NCI-H748 (cell line): ENCODE data around the gene IFNK.

Experiments used
- DNase-seq: peaks from one replicate; lab custom pipeline; 2025; ENCODE audit not compliant: unreplicated experiment; lab: John Stamatoyannopoulos, UW

Gene IFNK

DNA sequence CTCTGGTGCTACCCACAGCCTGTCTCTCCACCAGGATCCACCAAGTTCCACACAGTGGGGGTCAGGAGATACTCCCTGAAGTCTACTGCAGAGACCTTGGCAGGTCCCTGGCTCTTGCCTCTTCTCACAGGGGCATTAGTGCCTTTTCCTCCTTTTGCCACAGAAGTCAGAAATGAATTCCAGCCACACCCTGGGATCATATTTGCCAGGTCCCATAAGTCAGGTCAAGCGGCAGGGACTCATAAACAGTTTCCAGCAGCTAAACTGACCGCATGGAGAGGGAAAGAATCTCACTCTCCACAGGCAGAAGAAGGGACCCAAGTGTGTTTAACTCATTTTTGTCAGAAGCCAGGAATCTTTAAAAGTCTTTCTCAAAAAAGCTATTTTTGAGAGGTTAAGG, 13.3 kb upstream of the IFNK start:
- no peak for DNase-seq

GRCh38 chr9:27511771-27512170, 12.3 kb upstream of the IFNK start:
- no peak for DNase-seq

GRCh38 chr9:27514551-27514950, 9.5 kb upstream of the IFNK start:
- no peak for DNase-seq

- DNase-seq = no peak
Measured at GRCh38 chr9:27518006-27518405, 6.1 kb upstream of the IFNK start.

GRCh38 chr9:27518809-27519208, 5.3 kb upstream of the IFNK start:
- DNase-seq = no peak

DNA sequence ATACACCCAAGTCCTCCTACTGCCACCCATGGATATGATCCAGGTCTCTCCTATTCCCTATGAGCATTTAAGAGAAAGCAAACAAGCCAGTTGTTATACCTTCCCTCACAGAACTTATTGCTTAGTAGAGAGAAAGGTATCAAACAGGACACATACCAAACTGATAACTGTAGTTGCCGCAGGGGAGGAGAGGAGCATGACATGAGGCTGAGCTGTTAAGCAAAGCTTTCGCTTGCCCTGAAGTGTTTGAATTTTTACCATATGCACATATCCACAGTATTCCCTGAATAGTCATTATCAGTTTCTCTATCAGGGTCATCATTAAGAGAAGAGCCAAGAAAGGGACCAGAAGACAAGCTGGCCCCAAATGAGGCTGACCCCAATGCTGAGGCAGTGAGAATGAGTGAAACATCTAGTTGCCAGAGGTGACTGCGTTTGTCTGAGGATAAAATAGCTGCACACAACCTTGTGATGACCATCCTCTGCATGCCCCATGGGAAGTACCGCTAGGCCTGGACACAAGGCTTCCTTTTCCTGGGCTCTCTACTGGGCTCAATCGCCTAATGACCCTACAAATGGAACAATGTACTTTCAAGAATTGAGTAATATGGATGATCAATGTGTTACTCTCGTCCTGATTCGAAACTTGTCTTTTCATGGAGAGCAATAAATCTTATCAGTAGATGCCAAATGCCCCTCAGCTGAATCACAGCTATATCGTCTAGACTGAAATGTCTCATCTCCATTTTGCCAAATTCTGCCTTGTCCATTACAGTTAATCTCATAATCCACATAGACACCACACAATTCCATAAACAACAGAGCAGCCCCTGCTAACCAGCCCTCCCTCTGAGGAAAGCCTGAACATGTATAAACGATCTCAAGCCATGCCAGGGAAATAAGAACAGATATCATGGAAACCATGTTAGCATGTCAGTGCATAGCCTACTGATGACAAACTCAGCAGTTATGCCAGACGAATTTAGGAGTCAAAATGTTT, 4.3 kb upstream of the IFNK start:
- no peak for DNase-seq

DNA sequence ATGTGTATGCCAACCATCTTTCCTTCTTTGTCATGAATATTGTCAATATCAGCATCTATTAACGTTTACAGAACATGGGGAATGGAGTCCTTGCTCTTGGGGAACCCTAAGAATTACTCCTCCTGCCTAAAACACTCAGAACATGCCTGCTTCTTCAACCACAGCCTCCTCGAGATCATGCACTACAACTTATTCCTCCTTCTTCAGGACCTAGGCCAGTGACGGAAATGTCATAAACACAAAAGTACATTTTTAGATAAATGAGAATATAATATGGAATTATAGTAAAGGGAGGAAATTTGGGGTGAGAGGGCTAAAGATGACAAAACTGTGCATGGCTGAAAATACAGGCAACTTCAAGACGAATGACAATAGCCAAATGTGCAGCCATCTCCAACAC, 3.1 kb upstream of the IFNK start:
- no peak for DNase-seq

DNA sequence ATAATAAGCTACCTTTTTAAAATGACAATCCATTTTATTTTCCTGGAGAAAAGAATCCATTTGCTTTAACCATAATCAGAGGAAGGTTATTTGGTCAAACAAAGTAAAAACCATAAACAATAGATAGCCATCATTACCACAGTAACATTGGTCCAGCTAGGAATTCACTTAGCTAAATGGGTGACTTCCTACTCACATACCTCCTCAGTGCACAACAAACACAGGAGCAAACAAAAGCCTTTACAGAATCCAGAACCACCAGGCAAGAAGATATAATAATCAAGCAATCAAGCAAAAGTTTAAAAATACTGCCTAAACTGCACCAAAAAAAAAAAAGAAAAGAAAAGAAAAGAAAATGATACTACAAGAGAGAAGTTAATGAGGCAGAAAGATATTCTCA, 949 bp upstream of the IFNK start:
- DNase-seq = no peak

- DNase-seq = no peak
Measured at GRCh38 chr9:27527702-27528075, 3.6 kb downstream of the IFNK start.

GRCh38 chr9:27528076-27528885, 4.2 kb downstream of the IFNK start:
- no peak for DNase-seq

- DNase-seq = peak; percentile 59
Measured at GRCh38 chr9:27528886-27529315, 4.8 kb downstream of the IFNK start.

DNA sequence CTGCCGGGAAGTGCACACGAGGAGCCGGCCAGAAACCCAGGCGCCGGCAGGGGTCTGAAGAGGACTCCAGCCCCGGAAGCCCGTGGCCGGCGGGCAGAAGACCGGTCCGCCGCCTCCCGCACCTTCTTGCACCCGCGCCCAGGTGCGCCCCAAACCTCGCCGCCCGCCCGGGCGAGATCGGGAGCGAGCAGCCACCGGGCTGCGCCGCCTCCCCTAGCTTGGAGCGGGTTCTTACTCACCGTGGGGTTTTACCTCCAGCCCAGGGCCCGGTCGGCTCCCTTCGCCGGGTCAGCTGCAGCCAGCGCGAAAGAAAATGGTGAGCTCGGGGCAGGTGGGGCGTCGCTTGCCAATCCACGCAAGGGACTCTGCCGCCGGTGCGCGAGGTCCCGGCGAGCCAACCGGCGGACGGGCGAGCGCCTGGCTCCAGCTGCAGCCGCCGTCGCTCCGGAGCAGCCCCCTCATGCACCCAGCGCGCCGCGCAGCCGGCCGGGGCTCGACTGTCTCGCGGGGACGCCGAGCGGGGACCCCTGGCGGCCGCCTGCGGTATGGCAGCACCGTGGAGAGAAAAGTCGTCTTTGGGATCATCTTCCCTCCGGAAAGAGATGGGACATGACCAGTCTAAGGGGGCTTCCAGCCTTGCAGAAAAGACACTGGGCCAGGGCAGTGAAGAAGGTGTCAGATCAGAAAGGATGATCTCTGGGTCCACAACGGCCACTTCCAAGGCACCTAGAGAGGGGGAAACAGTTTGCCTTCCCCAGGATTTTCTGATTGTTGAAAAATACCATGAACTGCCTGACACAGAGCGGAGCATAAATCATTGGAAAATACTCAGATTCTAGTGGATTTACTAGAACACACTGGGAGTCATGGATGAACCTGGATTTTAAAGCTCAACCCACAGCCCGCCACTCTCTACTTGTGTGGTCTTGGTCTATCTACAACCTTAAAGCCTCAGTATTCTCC, 5.5 kb downstream of the IFNK start, which contains the start of gene MOB3B:
TSS of gene MOB3B (minus strand) at position 499 of the 963 bp plus-strand sequence. CDS start 74,264 bp downstream, outside the sequence.
- peak; percentile 87 for DNase-seq

GRCh38 chr9:27530915-27531755, 7.0 kb downstream of the IFNK start:
- peak; percentile 17 for DNase-seq

- no peak for DNase-seq
Measured at GRCh38 chr9:27532046-27532445, 8.0 kb downstream of the IFNK start.

DNA sequence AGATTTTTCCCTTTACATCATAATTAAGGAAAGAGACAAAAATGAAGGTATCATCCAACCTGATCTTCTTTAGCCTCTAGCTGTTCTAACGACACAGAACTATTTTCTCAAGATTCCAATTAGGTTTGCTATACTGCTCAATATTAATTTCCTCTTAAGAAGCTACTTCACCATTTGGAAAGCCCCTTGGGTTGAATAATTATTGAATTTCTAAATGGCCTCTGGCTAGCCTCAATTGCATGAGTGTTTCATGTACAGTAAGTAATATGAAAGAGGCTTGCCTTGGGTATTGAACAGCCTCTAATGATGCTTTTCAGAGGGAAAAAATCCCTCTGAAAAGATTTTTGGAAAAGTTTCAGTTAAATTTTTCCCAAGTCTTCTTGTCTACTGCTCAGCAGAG, 9.2 kb downstream of the IFNK start:
- no peak for DNase-seq

DNA sequence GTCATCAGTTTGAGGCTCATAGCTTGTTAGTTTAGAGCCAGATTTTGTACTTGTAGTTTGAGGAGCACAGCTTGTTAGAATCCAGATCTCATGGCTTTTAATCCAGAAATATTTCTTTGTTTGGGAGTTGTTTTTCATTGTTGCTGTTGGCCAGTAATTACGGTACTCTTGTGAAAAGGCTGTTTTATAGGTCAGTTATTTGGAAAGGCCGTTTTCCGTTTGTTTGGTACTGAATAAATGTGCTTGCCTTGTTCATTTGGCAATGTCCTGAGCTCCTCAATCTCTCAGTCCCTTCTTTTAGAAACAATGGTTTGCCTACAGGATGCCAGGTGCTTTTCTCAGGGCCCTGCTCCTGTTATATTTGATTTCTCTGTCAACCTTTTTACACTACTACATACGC, 10.0 kb downstream of the IFNK start:
- no peak for DNase-seq

GRCh38 chr9:27534658-27535209, 10.6 kb downstream of the IFNK start:
- no peak for DNase-seq

GRCh38 chr9:27535701-27536118, 11.6 kb downstream of the IFNK start:
- DNase-seq = no peak

DNA sequence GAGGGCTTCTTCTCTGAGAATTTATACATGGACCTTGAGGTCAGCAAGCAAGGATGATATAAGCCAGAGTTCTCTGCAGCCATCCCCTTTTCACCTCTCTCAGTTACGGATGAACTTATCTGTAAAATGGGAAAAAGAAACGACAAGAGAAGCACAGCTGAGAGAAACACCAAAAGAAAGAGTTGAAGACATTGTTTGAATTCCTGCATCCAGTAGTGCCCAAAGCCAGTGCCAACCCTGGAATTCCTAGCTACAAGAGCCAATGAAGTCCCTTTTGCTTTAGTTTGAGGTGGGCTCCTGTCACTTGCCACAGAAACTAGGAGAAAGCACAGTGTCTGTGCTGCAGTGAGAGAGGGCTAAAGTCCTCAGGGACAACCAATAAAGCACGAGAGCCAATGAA, 12.1 kb downstream of the IFNK start:
- no peak for DNase-seq
